Peyer's patch (tissue), 4 donors: ENCODE results near the gene PRR23E. TPM values are rescaled to one million over a fixed set of nuclear protein-coding genes. Genes with fewer than 3 reads are reported as not detected.
A peak's percentile ranks its signal among the peaks of the same experiment; 100 is the strongest.

Source experiments
- DNase-seq, 3 donors: peaks; one replicate each; pipeline ENCODE4 v3.0.0-alpha.2; 2017 to 2019
- H3K27ac ChIP-seq, 4 donors: fragments of 200-600 bp; sonication (generic); one replicate each; pipeline ENCODE4 v1.5.1; 2016 to 2019
- H3K27me3 ChIP-seq, 2 donors: fragments of 200-600 bp; sonication (generic); one replicate each; pipeline ENCODE4 v1.5.1; 2019
- H3K36me3 ChIP-seq, 3 donors: fragments of 200-600 bp; sonication (generic); one replicate each; pipeline ENCODE4 v1.5.1; 2016 to 2019
- H3K4me1 ChIP-seq, 4 donors: fragments of 200-600 bp; sonication (generic); one replicate each; pipeline ENCODE4 v1.5.1; 2016 to 2019
- H3K4me3 ChIP-seq, 4 donors: fragments of 200-600 bp; sonication (generic); 1 replicate in 3 of 4; 2 replicates in 1 of 4; pipeline ENCODE4 v1.5.1; 2016 to 2019; ENCODE audit warnings: mild to moderate bottlenecking in 1 of 4
- H3K9me3 ChIP-seq, 4 donors: fragments of 200-600 bp; sonication (generic); one replicate each; pipeline ENCODE4 v1.5.1; 2016 to 2019; ENCODE audit warnings: mild to moderate bottlenecking in 1 of 4
- POLR2A ChIP-seq, 2 donors: fragments of 450-650 bp; IDR thresholded peaks; one replicate each; pipeline ENCODE4 v1.5.1; 2017; ENCODE audit warnings: antibody characterized with exemption in 2 of 2, mild to moderate bottlenecking in 2 of 2, moderate library complexity in 2 of 2
- total RNA-seq, 4 donors: library from RNA; depleted of rRNA; stranded (reverse); fragments of >200 nt; gene quantifications; one replicate each; pipeline ENCODE4 v1.1.0, GENCODE V29; 2016
- TF ChIP-seq, protein P1 (sequence below), 6 experiments: fragments of 450-650 bp in 4 of 6; fragments of 200-600 bp in 2 of 6; sonication (generic) in 1 of 6; IDR thresholded peaks; one replicate each; pipeline ENCODE4 v1.5.1; 2017 to 2019; ENCODE audit warnings: antibody characterized with exemption in 6 of 6, mild to moderate bottlenecking in 3 of 6, moderate library complexity in 1 of 6

The PRR23E gene
- total RNA-seq, 4 donors from 2014 or later: not detected

- TF ChIP-seq, protein P1, sequence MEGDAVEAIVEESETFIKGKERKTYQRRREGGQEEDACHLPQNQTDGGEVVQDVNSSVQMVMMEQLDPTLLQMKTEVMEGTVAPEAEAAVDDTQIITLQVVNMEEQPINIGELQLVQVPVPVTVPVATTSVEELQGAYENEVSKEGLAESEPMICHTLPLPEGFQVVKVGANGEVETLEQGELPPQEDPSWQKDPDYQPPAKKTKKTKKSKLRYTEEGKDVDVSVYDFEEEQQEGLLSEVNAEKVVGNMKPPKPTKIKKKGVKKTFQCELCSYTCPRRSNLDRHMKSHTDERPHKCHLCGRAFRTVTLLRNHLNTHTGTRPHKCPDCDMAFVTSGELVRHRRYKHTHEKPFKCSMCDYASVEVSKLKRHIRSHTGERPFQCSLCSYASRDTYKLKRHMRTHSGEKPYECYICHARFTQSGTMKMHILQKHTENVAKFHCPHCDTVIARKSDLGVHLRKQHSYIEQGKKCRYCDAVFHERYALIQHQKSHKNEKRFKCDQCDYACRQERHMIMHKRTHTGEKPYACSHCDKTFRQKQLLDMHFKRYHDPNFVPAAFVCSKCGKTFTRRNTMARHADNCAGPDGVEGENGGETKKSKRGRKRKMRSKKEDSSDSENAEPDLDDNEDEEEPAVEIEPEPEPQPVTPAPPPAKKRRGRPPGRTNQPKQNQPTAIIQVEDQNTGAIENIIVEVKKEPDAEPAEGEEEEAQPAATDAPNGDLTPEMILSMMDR (IDR thresholded peaks at IDR 0.05): no peak
- TF ChIP-seq POLR2A (IDR thresholded peaks at IDR 0.05): no peak
- no peak overlapping the region for H3K27ac ChIP-seq
- no peaks in the 10 kb centered on the region for H3K4me1 ChIP-seq
- H3K36me3 ChIP-seq: no peaks in the 10 kb centered on the region
- H3K4me3 ChIP-seq: no peak overlapping the region
- no peak for DNase-seq
- H3K9me3 ChIP-seq: peaks cover 0 to 2% (median 0%) of the 10 kb centered on the region in 4 donors
- no peaks in the 10 kb centered on the region for H3K27me3 ChIP-seq
These were observed 3.1 kb downstream of the PRR23E start for GRCh38 chr3:127196002-127196401.

- H3K4me3 ChIP-seq: no peak overlapping the region
- H3K36me3 ChIP-seq: no peaks in the 10 kb centered on the region
- peak in 1 of 3 donors; percentile 38 for DNase-seq
- H3K27ac ChIP-seq: no peak overlapping the region
- TF ChIP-seq, protein P1 (IDR thresholded peaks at IDR 0.05): no peak
- no peak for TF ChIP-seq POLR2A (IDR thresholded peaks at IDR 0.05)
- H3K27me3 ChIP-seq: no peaks in the 10 kb centered on the region
- no peaks in the 10 kb centered on the region for H3K4me1 ChIP-seq
- H3K9me3 ChIP-seq: peaks cover 0 to 2% (median 0%) of the 10 kb centered on the region in 4 donors
These were observed 3.8 kb downstream of the PRR23E start for GRCh38 chr3:127196466-127197299.

- Histone ChIP-seq H3K27ac (no peak overlapping the region), H3K36me3 (no peaks in the 10 kb centered on the region), H3K4me1 (no peaks in the 10 kb centered on the region), H3K9me3 (no peaks in the 10 kb centered on the region), H3K4me3 (no peak overlapping the region), H3K27me3 (no peaks in the 10 kb centered on the region)
- TF ChIP-seq, protein P1 (IDR thresholded peaks at IDR 0.05): no peak
- no peak for TF ChIP-seq POLR2A (IDR thresholded peaks at IDR 0.05)
- peak in 1 of 3 donors; percentile 34 for DNase-seq
These were observed 4.6 kb downstream of the PRR23E start for GRCh38 chr3:127197300-127198189.

- no peaks in the 10 kb centered on the region for H3K9me3 ChIP-seq
- H3K4me3 ChIP-seq: no peak overlapping the region
- DNase-seq: no peak
- TF ChIP-seq, protein P1 (IDR thresholded peaks at IDR 0.05): no peak
- TF ChIP-seq POLR2A (IDR thresholded peaks at IDR 0.05): no peak
- no peaks in the 10 kb centered on the region for H3K27me3 ChIP-seq
- no peak overlapping the region for H3K27ac ChIP-seq
- no peaks in the 10 kb centered on the region for H3K36me3 ChIP-seq
- no peaks in the 10 kb centered on the region for H3K4me1 ChIP-seq
These were observed 7.3 kb downstream of the PRR23E start for GRCh38 chr3:127200086-127200691.

- no peak for DNase-seq
- Histone ChIP-seq H3K4me1 (no peaks in the 10 kb centered on the region), H3K4me3 (no peak overlapping the region), H3K36me3 (no peaks in the 10 kb centered on the region), H3K27ac (no peak overlapping the region), H3K27me3 (no peaks in the 10 kb centered on the region), H3K9me3 (no peaks in the 10 kb centered on the region)
- TF ChIP-seq POLR2A (IDR thresholded peaks at IDR 0.05): no peak
- TF ChIP-seq, protein P1 (IDR thresholded peaks at IDR 0.05): no peak
These were observed 10.1 kb downstream of the PRR23E start for GRCh38 chr3:127203024-127203423.
